IPS DF 4.7 (cell line): ENCODE measurements around the gene ZSWIM8.
"Not testable (repeated sequence)": the region's sequence is repeated elsewhere in the genome, so short reads cannot be mapped to it uniquely, and the experiment has no call there.

Source experiments
- DNase-seq: peaks from one replicate; pipeline ENCODE4 v3.0.0-alpha.2; 2013; ENCODE audit warnings: low spot score; ENCODE audit errors: extremely low read depth

ZSWIM8 gene, protein sequence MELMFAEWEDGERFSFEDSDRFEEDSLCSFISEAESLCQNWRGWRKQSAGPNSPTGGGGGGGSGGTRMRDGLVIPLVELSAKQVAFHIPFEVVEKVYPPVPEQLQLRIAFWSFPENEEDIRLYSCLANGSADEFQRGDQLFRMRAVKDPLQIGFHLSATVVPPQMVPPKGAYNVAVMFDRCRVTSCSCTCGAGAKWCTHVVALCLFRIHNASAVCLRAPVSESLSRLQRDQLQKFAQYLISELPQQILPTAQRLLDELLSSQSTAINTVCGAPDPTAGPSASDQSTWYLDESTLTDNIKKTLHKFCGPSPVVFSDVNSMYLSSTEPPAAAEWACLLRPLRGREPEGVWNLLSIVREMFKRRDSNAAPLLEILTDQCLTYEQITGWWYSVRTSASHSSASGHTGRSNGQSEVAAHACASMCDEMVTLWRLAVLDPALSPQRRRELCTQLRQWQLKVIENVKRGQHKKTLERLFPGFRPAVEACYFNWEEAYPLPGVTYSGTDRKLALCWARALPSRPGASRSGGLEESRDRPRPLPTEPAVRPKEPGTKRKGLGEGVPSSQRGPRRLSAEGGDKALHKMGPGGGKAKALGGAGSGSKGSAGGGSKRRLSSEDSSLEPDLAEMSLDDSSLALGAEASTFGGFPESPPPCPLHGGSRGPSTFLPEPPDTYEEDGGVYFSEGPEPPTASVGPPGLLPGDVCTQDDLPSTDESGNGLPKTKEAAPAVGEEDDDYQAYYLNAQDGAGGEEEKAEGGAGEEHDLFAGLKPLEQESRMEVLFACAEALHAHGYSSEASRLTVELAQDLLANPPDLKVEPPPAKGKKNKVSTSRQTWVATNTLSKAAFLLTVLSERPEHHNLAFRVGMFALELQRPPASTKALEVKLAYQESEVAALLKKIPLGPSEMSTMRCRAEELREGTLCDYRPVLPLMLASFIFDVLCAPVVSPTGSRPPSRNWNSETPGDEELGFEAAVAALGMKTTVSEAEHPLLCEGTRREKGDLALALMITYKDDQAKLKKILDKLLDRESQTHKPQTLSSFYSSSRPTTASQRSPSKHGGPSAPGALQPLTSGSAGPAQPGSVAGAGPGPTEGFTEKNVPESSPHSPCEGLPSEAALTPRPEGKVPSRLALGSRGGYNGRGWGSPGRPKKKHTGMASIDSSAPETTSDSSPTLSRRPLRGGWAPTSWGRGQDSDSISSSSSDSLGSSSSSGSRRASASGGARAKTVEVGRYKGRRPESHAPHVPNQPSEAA (N-terminal part only)

GRCh38 chr10:73785211-73785720 is at the start of gene ZSWIM8:
TSS of gene ZSWIM8 (plus strand) at chr10:73785606. CDS start at chr10:73785879, 273 bp downstream.
- DNase-seq = peak; percentile 71

GRCh38 chr10:73740501-73741254 is 44.7 kb upstream of the ZSWIM8 start:
- DNase-seq = not testable (repeated sequence)

- no peak for DNase-seq
Measured at GRCh38 chr10:73742454-73742734, 43.0 kb upstream of the ZSWIM8 start.

- DNase-seq = no peak
Measured at GRCh38 chr10:73743327-73743904, 42.0 kb upstream of the ZSWIM8 start.

DNA sequence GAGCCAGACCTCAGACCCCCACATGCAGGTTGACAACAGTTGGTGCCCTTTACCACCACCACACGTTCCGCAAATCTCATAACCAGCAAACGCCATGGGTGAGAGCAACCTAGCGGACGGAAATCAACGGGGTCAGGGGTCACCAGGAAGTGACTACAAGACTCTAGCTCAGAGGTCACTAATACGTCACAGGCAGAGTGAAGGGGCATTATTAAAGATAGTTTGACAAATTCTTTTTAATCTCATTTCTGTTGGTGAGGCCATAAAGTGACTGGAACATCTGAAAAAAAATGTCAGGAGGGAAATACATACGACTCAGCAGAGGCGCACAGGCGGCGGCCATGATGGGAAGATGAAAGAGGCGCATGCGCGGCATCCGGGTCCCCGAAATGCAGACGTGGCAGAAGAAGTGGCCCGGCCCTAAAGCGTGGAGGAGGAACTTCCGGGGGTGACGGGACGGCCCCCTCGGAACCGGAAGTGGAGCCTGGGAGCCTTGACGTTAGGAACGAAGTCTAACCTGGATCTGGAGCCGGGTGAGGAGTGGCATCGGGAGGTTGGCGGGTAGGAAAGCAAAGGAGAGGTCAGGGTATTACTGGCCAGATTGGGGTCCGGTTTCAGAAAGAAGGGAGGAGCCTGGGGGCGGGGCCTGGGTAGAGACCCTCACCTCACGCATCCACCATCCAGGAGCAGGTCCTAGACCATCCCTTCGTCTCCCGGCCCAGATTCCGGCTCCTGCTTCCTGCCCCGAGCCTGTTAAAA is 41.3 kb upstream of the ZSWIM8 start, which contains the start of gene SEC24C:
TSS of gene SEC24C (plus strand) at position 468 of the 759 bp plus-strand sequence. CDS start 2,461 bp downstream, outside the sequence.
- DNase-seq = peak; percentile 78

- no peak for DNase-seq
Measured at GRCh38 chr10:73744664-73744975, 40.8 kb upstream of the ZSWIM8 start.

DNA sequence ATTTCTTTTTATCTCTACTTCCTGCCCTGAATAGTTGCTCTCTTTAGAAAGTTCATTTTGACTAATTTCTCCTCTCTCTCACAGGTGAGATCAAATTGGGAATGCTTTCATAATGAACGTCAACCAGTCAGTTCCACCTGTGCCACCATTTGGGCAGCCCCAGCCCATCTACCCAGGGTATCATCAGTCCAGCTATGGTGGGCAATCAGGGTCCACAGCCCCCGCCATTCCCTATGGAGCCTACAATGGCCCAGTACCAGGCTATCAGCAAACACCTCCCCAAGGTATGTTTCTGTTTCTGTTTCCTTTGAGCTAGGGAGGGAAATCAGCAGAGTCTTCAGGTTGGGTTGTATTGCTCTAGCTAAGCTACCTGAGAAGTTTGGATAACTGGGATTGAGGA is 38.7 kb upstream of the ZSWIM8 start:
- no peak for DNase-seq

- DNase-seq = no peak
Measured at GRCh38 chr10:73750819-73751218, 34.6 kb upstream of the ZSWIM8 start.

DNA sequence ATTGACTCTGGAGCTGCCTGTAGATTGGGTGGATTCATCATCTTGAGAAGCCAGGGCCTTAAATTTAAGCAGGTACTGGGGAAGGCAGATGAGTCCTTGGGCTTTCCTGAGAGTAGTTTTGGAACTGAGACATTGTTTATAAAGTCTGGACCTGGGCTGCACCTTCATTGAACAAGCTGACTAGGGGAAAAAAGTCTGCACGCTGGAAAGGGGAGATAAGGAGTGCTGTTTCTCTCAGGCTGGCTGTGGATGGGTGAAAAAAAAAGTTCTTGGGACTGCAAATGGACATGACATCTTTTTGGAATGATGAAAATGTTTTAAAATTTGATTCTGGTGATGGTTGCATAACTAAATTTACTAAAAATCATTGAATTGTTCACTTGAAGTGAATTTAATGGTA is 29.2 kb upstream of the ZSWIM8 start:
- no peak for DNase-seq

DNA sequence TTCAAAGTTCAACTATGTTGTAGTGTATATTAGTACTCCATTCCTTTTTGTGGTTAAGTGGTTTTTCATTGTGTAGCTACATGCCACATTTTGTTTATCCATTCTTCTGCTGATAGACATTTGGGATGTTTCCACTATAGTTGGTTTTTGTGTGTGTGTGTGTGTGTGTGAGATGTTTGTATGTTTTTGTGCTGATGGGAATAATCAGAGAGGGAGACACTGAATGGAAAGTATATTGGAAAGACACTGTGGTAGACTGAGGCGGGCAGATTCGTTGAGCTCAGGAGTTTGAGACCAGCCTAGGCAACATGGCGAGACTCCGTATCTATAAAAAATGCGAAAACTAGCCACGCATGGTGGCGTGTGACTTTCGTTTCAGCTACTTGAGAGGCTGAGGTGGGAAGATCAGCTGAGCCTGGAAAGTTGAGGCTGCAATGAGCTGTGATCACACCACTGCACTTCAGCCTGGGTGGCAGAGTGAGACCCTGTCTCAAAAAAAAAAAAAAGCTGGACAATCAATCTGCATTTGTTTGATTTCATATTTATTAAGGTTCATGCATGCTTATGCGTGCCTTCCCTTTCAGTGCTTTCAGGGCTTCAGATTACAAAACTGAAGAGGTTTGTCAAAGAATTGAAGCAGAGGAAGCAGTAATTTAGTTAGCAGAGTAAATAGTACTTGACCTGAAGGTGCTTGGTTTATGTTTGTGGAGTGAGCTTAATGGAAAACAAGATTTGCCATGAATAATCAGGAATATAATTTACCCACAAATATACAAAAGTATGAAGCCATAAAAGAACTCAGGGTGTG is 26.5 kb upstream of the ZSWIM8 start:
- DNase-seq = no peak

- no peak for DNase-seq
Measured at GRCh38 chr10:73759512-73760115, 25.8 kb upstream of the ZSWIM8 start.

DNA sequence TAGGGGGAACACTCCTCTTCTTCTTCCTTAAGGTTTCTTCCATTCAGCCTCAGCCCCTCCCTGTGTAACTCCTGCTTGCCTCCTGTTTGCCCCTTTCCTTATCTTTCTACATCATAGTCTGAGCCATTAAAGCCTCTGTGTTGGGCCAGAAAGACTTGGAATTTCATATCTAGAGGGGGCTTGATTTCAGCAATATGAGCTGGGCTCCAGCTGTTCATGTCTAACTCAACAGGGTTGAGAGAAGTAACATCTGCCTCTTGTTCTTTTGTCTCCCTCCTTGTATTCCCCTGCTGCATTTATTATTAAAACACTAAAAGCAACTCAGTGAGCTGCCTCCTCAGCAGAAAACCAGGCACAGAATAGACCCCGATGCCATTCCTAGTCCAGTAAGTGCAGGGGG is 23.6 kb upstream of the ZSWIM8 start:
- no peak for DNase-seq

DNA sequence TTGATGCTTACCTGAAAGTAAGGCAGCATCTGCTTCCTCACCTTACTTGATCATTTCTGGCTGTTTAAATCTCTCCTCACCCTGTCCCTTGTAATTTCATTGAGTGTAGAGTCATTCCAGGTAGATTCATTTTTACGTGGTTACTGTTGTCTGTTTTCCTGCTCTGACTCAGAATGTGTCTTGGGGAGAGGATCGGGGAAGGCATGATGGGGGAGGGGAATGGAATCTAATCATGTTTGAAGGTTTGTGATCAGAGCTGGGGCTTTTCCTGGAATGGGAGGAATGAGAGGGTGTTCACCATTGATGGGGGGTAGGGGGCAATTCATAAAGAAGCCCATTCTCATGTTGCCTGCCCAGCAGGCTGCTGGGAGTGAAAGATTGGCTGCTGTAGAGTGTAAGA is 22.5 kb upstream of the ZSWIM8 start:
- DNase-seq = no peak

GRCh38 chr10:73763343-73763742 is 22.1 kb upstream of the ZSWIM8 start:
- no peak for DNase-seq

- DNase-seq = no peak
Measured at GRCh38 chr10:73765066-73765465, 20.3 kb upstream of the ZSWIM8 start.

DNA sequence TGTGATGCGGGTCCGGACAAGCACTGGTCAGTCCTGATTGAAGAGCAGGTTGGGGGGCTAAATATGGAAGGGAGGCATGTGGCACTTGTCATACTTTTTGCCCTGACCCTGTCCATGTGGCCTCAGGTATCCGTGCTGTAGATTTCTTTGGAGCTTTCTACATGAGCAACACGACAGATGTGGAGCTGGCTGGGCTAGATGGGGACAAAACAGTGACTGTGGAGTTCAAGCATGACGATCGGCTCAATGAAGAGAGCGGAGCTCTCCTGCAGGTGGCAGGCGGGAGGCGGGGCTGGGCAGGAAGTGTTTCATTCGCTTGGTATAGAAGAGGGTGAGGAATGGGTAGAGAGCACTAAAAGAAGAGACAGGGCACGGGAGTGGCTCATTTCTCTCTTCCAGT is 16.5 kb upstream of the ZSWIM8 start:
- no peak for DNase-seq

- no peak for DNase-seq
Measured at GRCh38 chr10:73769396-73769795, 16.0 kb upstream of the ZSWIM8 start.

- DNase-seq = no peak
Measured at GRCh38 chr10:73771722-73772280, 13.6 kb upstream of the ZSWIM8 start.
